Calu3 (cell line): ENCODE results near the gene THAP6. TPM values are rescaled to one million over a fixed set of nuclear protein-coding genes. Genes with fewer than 3 reads are reported as not detected.
"Not testable (repeated sequence)": the region's sequence is repeated elsewhere in the genome, so short reads cannot be mapped to it uniquely, and the experiment has no call there.

Source experiments
- BruUV-seq: library from RNA; stranded (reverse); fragments of 400-500 nt; replicated peaks from 2 replicates; lab custom pipeline; 2021; lab: Mats Ljungman, UMichigan
- CTCF ChIA-PET: fragments of 300-600 bp; sonication (Branson Sonifier 250); formaldehyde crosslinking; loops from one replicate; lab custom pipeline; 2022; ENCODE audit warnings: antibody characterized with exemption; lab: Charles Lee
- DNase-seq: peaks from one replicate; pipeline ENCODE4 v3.0.0; 2022
- H3K27ac Mint-ChIP-seq: one replicate; pipeline ENCODE4 v1.8.0; 2022; ENCODE audit warnings: mixed read lengths; ENCODE audit not compliant: unreplicated experiment
- H3K27me3 Mint-ChIP-seq: one replicate; pipeline ENCODE4 v1.8.0; 2022; ENCODE audit warnings: mixed read lengths; ENCODE audit not compliant: unreplicated experiment
- H3K36me3 Mint-ChIP-seq: one replicate; pipeline ENCODE4 v1.8.0; 2022; ENCODE audit warnings: mild to moderate bottlenecking, moderate library complexity, mixed read lengths; ENCODE audit not compliant: insufficient read depth, unreplicated experiment
- H3K4me1 Mint-ChIP-seq: one replicate; pipeline ENCODE4 v1.8.0; 2022; ENCODE audit warnings: mild to moderate bottlenecking, low read depth, mixed read lengths; ENCODE audit not compliant: unreplicated experiment
- H3K4me3 Mint-ChIP-seq: one replicate; pipeline ENCODE4 v1.8.0; 2022; ENCODE audit warnings: mild to moderate bottlenecking, low read depth, moderate library complexity, mixed read lengths; ENCODE audit not compliant: unreplicated experiment
- H3K9me3 Mint-ChIP-seq: one replicate; pipeline ENCODE4 v1.8.0; 2022; ENCODE audit warnings: low read depth, mixed read lengths; ENCODE audit not compliant: unreplicated experiment
- CTCF ChIP-seq: fragments of 200-600 bp; IDR thresholded peaks from one replicate; pipeline ENCODE4 v1.8.0; 2022; ENCODE audit warnings: antibody characterized with exemption; ENCODE audit not compliant: unreplicated experiment
- intact Hi-C: fragments of 100-400 bp; cut with micrococcal nuclease; formaldehyde crosslinking; loops from one replicate; pipeline ENCODE4 v1.10.0; 2022; ENCODE audit not compliant: unreplicated experiment
- total RNA-seq: library from RNA; stranded (reverse); gene quantifications from 2 replicates; pipeline ENCODE4 v1.2.3, GENCODE V29; 2022

THAP6 gene
- total RNA-seq, 1 experiment from 2014 or later = 10.9 TPM

- H3K36me3 Mint-ChIP-seq = peaks cover 4% of the 10 kb centered on the region
- CTCF ChIA-PET = interaction anchor here (0.5 kb wide), 1 partner anchor 294 kb away, joined by 3 read pairs; no protein-coding TSS in a partner anchor
- no peak for DNase-seq
- no peaks in the 10 kb centered on the region for H3K9me3 Mint-ChIP-seq
- H3K27ac Mint-ChIP-seq = no peak overlapping the region
- H3K27me3 Mint-ChIP-seq = no peaks in the 10 kb centered on the region
- no peak overlapping the region for H3K4me3 Mint-ChIP-seq
- intact Hi-C loops = no loop called here
- BruUV-seq = no TSS peak
- TF ChIP-seq CTCF = no peak
- H3K4me1 Mint-ChIP-seq = peaks cover 9% of the 10 kb centered on the region
These were observed 8.6 kb upstream of the THAP6 start for GRCh38 chr4:75505630-75506029.

- peaks cover 20% of the 10 kb centered on the region for H3K36me3 Mint-ChIP-seq
- intact Hi-C loops, H3K4me3 Mint-ChIP-seq, BruUV-seq, H3K27me3 Mint-ChIP-seq, H3K4me1 Mint-ChIP-seq, DNase-seq, CTCF ChIA-PET, H3K9me3 Mint-ChIP-seq, H3K27ac Mint-ChIP-seq: not testable (repeated sequence)
These were observed 4.7 kb upstream of the THAP6 start for GRCh38 chr4:75509592-75509991.

- H3K4me3 Mint-ChIP-seq = no peak overlapping the region
- no peaks in the 10 kb centered on the region for H3K9me3 Mint-ChIP-seq
- BruUV-seq = no TSS peak
- no peak overlapping the region for H3K27ac Mint-ChIP-seq
- TF ChIP-seq CTCF = no peak
- no peak for DNase-seq
- H3K27me3 Mint-ChIP-seq = no peaks in the 10 kb centered on the region
- H3K36me3 Mint-ChIP-seq = peaks cover 25% of the 10 kb centered on the region
- CTCF ChIA-PET = no interaction called here
- intact Hi-C loops = no loop called here
- H3K4me1 Mint-ChIP-seq = peaks cover 9% of the 10 kb centered on the region
These were observed 2.4 kb upstream of the THAP6 start for GRCh38 chr4:75511841-75512240.

GRCh38 chr4:75512386-75513211 lies 1.7 kb upstream of the THAP6 start:
- Mint-ChIP-seq H3K9me3 (no peaks in the 10 kb centered on the region), H3K4me1 (peaks cover 9% of the 10 kb centered on the region), H3K27ac (no peak overlapping the region), H3K36me3 (peaks cover 28% of the 10 kb centered on the region), H3K27me3 (no peaks in the 10 kb centered on the region), H3K4me3 (no peak overlapping the region)
- TF ChIP-seq CTCF = no peak
- intact Hi-C loops = no loop called here
- DNase-seq = no peak
- no TSS peak for BruUV-seq
- CTCF ChIA-PET = interaction anchor here (0.5 to 0.6 kb wide), 2 partner anchors 212 to 375 kb away, joined by 3 read pairs; partner anchors contain the start of gene USO1
